ENCODE data around the gene BBS9.

BBS9 gene

DNA sequence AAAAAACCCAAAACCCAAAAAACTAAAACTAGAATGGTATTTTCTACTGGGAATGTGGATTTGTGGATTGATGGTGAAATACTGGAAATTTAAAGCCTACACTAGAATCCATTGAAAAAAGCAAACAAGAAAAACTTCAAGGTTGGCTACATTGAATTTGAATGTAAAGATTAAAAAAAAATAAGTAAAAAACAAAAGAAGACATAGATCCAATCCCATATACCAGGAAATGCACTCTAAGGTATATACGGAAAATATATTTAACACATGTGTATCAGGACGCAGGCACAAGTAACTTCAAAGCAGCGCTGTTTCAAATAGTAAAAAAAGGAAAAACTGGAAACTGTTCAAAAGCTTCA, 754 bp upstream of the BBS9 start:
- no peak for DNase-seq

DNA sequence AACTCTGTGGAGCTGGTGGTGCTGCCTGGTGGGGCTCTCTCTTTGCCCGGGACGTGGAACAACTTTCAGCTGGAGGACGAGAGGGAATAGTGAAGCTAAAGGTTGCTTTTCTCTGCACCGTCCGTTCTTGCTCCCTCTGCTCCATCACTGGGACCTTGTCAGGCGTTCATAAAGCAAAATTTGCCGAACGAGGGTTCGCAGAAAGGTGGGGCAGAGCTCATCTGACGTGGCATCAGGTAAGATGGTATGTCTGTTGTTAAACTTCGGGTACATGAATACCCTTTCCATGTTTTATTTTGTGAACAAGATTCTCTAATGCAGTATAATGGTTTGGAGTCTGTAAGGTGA, 416 bp downstream of the BBS9 start:
- no peak for DNase-seq

DNA sequence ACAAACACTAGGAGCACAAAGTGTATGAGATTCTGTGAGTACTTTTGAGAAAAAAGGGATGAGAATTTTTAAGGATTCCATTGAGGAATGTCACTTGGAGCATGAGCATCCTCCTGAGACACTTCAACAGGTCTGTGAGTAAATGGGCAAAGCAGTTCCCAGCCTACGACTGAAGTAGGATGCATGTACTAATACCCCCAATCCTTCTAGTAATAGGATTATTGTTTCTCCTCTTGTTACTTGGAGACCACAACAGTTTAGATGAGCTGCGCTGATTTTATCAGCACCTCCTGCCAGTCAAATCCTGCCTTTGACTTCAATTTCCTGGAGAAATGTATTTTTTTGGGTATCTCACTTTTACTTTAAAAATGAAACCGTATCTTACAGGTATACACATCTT, 820 bp downstream of the BBS9 start:
- DNase-seq = no peak

DNA sequence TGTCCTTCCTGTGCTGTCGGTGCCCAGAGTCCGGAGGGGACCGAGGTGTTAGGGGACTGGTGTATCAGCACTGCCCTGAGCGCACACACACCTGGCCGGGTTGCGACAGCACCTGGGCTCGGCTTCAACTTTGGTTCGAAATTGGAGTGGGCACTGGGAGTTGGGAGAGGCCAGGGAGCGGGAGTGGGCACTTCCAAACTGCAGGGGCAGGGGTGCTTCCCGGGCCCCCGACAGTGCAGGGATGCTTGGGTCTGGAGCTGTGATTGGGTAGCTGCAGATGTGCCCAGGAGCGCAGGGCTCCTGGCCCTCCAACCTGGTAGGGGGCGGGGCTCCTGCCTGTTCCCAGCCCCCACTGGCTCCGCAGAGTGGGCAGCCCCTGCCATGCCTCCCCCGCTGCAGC, 7.7 kb downstream of the BBS9 start:
- no peak for DNase-seq

DNA sequence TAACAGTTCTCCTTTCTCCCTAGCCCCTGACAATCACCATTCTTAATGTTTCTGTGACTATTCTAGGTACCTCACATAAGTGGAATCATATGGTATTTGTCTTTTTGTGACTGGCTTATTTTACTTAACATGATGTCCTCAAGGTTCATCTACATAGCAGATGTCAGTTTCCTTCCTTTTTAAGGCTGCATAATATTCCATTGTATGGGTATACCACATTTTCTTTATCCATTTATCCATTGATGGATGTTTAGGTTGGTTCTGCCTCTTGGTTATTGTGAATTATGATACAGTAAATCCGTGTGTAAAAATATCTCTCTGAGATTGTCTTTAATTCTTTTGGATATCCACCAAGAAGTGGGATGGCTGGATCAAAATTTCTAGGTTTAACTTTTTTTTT, 13.2 kb downstream of the BBS9 start:
- DNase-seq = no peak

DNA sequence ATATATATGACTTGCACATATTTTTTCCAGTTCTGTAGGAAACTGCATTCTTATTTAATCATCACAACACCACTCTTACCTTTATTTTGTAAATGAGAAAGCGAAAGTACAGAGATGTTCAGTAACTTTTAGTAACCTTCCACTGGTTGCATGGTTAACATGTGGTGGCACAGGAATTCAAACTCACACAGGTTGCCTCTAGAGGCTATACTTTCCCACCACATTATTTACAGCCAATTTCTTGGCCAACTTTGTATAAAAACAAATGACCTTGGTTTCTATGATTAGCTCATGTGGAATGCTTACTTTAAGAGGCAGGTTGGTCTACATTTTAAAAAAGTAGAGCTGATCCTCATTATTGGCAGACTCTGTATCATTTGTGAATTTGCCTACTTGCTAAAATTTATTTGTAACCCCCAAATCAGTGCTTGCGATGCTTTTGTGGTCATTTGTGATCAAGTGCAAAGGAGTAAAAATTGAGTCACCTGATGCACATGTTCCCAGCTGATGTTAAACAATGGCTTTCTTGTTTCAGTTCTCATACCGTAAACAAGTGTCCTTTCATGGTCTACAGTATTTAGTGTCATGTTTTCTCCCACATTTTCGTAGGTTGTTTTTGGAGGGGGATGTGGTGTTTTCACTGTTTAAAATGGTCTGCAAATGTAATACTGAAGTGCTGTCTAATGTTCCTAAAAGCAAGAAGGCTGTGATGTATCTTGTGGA, 14.8 kb downstream of the BBS9 start:
- no peak for DNase-seq

DNA sequence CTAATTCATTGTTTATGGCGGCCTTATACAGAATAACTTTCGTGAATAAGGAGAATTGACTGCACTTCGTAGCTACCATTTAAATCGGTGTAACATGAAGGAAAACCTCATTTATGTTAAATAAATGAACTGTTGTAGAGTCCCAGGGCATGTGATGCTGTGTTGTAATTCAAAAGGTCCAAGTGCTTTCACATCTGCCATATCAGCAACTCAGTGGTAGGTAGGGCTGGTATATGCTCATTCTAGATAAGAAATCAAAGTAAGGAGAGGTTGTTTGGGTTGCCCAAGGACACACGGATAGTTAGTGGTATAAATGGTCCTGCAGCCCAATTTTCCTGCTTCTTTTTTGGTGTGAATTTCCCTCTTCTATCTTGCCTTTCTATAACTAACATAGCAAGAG, 15.8 kb downstream of the BBS9 start:
- no peak for DNase-seq

DNA sequence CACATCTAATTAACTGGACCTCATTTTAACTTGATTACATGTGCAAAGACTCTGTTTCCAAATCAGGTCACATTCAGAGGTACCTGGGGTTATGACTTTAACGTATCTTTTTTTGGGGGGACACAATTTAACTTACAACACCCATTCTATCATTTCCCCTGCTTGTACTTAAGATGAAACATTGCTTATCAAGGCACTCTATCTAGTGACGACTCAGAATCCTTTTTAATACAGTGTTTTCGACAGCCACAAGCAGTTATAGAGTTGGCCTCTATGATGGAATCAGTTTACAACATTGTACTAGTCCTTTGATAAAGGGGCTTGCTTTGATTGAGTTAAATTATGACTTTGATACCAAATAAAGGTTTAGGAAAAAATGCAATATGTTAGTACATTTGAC, 22.7 kb downstream of the BBS9 start:
- no peak for DNase-seq

DNA sequence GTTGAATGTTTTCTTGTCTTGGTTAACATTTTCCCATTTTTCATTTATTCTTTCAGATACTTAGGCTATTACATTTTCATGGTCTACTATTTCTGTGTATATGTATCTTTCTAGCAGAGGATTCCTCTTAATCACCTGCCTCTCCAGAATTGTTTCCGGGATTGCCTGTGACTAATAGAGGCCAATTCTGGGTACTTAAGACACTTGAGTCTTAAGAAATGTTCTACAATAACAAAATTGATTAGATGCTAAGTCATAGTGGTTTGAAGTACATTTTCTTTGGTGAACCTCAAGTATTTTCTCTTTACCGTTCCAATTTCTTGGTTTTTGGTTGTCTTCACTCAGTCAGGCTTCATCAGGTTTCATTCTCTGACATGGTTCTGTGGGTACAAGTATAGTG, 26.4 kb downstream of the BBS9 start:
- no peak for DNase-seq

DNA sequence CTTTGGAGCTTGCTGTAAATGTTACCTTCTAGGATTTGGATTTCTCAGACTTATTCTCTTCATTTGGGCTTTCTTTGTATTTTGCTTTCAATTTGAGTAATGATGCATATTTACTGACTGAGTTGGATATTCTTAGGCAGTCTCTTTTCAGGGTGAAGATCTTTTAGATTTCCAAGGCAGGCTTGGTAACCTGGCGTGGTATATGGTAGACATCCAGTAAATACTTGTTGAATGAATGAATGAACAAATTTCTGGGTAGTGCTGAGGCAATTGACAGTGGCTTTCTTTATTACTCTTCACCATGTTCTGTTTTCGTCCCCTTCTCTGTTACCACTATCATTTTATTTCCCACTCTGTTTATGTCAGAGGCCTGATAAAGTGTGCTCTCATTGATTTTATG, 27.1 kb downstream of the BBS9 start:
- no peak for DNase-seq

DNA sequence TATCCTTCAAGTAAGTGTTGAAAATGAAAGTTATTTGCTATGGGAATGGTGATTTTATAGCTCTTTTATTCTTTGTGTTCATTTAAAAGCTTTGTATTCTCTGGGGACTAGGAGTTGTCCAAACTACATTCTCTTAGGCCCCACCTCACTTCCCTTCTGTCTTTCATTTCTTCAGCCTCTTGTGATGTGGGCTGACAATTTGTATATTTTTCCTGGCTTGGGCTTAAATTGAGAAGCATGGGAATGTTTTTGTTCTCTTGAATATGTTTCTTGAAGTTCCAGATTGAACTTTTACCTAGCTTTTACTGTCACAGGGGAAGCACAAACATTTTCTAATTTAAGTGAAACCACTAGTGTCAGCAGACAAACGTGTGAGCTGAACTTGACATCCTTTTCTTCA, 27.9 kb downstream of the BBS9 start:
- DNase-seq = no peak

DNA sequence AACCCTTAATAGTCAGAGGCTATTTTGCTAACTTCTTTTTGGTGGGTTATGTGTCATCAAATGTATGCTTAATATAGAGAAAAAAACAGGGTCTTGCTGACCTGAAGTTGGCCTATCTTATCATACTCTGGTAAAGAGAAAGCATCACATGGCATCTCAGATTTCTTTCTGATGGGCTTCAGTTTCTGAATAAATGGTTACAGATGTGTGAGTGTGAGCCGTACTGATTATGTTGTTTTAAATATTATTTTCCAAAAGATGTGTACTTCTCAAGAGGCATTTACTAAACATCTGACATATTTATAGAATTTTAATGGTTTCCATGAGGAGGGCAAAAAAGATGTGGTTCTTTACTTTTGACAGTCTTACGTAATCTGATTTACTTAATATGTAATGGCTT, 28.4 kb downstream of the BBS9 start:
- no peak for DNase-seq

DNA sequence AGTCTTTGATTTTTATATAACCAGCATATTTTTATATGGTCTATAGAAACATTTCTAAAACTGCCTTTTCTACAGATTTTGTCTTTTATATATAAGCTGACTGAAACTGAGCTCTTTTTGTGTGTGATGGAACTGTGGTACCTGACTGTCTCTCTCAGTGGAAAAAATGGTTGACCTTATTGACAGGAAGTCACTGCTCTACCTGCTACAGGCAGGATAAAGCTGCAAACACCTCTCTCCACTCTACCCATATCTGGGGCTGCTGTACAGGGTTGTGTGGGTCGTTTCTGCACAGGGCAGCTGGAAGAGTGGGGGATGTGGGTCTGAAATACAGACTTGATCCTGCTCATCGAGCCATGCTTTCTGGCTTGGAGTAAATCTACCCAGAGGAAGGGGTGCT, 48.5 kb downstream of the BBS9 start:
- no peak for DNase-seq

DNA sequence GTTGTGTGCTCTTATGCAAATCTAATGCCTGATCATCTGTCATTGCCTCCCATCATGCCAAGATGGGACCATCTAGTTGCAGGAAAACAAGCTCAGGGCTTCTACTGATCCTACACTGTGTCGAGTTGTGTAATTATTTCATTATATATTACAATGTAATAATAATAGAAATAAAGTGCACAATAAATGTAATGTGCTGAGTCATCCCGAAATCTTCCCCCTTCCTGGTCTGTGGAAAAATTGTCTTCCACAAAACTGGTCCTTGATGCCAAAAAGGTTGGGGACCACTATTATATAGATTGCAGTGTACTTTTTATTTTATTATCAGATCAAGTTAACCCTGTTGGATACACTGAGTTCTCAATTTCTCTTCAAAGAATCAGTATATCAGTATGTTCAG, 50.2 kb downstream of the BBS9 start:
- DNase-seq = no peak

DNA sequence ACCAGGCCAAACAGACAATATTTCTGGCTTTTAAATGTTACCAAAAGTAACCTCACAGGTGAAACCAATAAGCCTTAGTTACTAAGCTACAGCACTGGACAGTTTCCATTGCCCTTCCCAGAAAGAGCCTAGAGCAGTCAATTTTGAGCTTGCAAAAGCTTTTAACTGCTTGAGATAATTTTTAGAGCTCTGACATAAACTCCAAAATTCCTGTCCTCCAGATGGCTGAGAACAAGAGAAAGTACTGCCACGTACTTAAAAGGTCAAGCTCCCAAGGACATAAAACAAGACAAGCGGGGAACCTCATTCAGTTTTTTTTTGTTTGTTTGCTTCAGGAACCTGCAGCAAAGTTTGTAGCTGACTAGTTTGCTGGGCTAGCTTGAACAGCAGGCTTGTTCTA, 54.1 kb downstream of the BBS9 start:
- no peak for DNase-seq

DNA sequence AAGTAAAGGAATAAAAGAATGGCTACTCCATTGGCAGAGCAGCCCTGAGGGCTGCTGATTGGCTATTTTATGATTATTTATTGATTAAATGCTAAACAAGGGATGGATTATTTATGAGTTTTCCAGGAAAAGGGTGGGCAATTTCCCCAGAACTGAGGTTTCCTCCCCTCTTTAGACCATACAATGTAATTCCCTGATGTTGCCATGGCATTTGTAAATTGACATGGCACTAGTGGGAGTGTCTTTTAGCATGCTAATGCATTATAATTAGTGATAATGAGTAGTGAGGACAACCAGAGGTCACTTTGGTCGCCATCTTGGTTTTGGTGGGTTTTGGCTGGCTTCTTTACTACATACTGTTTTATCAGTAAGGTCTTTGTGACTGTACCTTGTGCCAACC, 55.5 kb downstream of the BBS9 start:
- no peak for DNase-seq

DNA sequence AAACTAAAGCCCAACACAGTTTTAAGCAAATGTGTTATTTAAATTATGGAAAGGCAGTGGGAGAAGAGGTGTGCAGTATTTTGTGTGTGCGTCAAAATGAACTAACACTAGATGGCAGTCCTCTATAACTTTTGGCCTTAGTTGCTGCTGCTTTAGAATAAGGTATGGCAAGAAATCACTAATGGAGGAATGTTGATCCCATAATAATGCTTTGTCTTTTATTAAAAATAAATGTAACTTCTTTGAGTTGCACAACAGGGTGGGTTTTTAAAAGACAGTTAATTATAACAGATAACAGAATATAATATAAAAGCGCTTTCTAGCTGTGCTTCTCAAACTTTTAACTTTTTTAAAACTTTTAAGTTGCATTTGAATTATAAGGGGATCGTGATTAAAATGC, 56.4 kb downstream of the BBS9 start:
- DNase-seq = peak; percentile 44

DNA sequence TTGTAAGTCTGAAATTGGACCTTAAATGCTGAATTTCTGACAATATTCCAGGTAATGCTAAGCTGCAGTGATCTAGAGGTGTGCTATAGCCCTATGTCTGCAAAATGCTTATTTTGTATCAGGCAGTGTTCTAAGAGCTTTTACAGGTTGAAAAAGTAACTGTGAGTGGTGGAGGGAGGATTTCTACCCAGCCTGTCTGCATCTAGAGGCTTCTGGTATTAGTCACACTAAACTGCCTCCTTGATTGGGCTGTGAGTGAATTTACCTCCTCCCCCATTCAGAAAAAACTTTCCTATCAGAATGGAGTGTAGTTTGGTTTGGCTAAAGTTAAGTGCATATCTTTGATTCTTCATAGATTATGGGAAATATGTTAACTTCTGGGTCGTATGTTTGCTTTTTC, 56.8 kb downstream of the BBS9 start:
- no peak for DNase-seq

DNA sequence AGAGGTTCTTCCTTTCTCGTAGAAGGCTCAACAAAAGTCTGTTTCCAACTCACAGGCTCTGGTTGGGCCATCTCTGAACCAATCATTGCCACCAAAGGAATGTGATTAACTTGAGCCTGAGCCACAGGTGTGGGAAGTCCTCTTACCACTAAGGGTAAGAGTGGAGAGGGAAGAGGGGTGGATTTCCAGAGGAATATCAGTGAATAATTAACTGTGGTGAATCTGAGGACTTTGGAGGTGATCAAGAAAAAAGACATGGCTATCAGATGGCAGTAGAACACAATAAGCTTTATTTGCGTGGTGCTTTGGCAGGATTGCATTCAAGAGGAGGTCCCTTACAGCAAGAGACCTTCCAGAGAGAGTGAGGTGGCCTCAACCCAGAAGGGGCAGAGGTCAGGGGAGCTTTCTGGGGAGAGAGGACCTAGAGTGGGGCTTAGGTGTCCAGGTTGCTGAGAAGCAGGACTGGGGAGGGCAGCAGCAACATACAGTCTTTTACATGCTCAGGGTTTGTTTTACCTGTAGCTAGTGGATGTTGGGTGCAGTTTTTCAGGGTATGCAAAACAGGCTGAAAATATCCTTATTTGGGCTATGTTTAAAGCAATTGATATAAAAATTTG, 61.4 kb downstream of the BBS9 start:
- DNase-seq = no peak

DNA sequence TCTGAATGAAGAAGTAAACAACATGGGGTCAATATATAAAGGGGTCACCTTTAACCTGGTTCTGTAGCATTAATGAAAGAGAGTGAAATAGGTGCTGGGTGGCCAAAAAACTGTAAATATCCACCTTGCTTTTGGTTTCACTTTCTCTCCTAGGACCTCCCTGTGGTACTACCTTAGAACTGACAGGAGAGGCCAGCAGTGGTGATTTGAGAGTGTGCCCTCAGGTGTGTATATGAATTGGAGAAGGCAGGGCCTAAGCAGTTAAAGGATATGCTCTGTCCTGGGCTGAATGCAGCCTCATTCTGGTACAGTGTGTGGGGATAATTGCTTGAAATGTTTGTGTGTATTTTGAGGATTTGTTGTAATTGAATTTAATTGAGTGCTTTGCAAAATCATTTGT, 62.0 kb downstream of the BBS9 start:
- no peak for DNase-seq

DNA sequence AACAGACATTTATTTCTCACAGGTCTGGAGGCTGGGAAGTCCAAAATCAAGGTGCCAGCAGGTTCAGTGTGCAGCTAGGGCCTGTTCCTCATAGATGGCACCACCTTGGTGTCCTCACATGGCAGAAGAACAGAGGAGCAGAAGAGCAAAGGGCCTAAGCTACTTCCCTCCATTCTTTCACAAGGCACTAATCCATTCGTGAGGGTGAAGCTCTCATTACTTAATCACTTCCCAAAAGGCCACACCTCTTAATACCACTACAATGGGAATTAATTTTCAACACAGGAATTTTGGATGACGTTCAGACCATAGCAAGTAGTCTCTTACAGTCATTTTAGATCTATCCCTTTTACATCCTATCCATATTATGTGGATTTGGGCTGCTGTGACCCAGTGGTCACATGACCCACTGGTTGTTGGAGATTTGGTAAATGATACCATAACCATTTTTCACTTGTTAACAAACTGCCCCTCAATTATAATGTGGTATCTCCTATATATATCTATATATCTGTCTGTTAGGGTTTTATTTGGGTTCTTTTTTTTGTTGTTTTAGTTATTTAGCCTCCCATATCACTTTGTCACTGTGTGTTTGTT, 63.4 kb downstream of the BBS9 start:
- no peak for DNase-seq

DNA sequence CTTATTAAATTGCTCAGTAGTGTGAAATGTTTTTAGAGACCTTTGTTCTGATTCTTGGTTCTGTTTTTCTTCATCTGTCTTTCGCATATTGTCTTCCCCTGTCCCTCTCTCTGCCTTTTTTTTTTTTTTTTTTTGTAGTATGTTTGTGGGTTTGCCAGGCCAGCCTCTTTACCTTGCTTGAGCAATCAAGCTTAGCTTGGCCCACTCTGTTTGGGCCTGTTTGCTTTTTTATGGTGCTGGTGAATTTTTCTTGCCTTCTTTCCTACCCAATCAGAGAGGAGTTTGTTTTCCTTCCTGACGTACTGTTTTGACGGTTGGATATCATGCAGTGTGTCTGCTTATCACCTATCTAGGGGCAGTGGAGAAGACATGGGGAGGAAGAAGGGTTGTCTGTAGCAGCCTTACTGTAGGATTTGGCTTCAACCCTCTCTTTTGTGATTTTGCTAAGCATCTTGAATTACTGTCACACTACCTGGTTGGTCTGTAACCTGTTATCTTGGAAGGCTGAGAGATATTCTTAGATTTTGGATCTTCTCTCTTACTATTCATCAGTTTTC, 64.0 kb downstream of the BBS9 start:
- no peak for DNase-seq

DNA sequence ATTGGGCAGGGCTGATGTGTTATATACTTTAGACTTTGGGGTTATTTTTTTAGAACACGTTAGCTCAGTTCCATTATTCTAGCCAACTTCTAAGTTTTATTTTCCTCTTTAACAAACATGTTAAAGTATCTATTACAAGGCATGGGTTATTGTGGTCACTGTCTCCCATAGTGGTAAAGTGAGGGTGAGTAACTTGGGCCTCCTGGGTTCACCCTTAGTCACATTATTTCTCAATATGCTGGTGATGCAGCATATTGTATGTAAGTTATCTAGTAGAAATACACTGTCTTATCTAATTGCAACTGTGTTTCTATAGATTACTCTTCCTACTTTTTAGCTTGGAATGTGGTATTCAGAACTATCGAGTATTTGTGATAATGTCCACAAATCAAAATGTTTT, 65.9 kb downstream of the BBS9 start:
- DNase-seq = no peak

DNA sequence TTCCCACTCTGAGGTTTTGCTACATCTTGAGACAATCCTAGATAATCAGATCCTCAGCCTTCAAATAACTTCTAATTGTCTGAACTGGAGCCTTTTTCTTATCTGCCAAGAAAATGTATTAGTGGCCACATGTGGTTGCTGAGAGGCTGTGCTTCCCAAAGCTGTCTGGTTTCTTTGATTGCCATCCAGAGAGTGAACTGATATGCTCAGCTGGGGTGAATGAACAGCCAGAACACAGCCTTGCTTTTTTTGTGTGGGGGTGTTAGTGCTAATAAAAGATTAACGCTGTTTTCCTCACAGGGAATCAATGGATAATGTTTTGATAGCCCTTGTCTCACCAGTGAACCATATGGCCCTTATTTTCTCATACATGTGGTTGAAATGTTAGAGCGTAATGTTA, 66.9 kb downstream of the BBS9 start:
- no peak for DNase-seq

DNA sequence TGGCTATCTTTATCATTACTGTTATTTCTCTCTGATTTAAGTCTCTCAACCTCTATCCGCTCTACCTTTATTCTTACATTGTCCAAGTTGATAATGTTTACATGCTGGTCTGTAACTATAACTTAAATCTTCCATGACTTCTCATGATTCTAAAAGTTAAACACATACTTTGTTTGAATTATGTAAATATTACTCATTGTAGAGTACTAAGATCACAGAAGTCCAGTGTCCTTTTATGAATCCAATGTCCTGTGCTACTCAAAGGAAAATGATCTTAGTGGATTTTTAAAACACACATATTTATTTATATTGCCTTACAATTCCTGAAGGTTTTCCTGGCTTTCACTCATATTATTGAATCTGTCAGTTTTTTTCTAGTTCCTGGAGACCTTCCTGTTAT, 70.9 kb downstream of the BBS9 start:
- no peak for DNase-seq

All from NCI-H2227 treated with DMSO at 0.1 percent for 48 hours (cell line).